OCI-LY7 (cell line): ENCODE results near the gene WIPF3. TPM values are rescaled to one million over a fixed set of nuclear protein-coding genes. Genes with fewer than 3 reads are reported as not detected.

Source experiments
- BruUV-seq: library from RNA; stranded (reverse); fragments of 400-500 nt; replicated peaks from 2 replicates; lab custom pipeline; 2021; lab: Mats Ljungman, UMichigan
- CTCF ChIA-PET: fragments of 300-600 bp; sonication (Branson Sonifier 250); formaldehyde crosslinking; loops from one replicate; lab custom pipeline; 2022; ENCODE audit warnings: antibody characterized with exemption; ENCODE audit not compliant: unreplicated experiment; lab: Charles Lee
- POLR2A ChIA-PET: fragments of 300-600 bp; sonication (Branson Sonifier 250); formaldehyde crosslinking; loops from one replicate; lab custom pipeline; 2022; ENCODE audit warnings: antibody characterized with exemption; lab: Charles Lee
- DNase-seq: peaks from one replicate; pipeline ENCODE4 v3.0.0-alpha.2; 2015; ENCODE audit warnings: low spot score
- H2AFZ ChIP-seq: fragments of 200-600 bp; sonication (generic), shearing (Covaris generic); 2 replicates; pipeline ENCODE4 v1.6.1; 2014; ENCODE audit warnings: mild to moderate bottlenecking, antibody characterized with exemption, low read length, moderate library complexity
- H3K27ac ChIP-seq: fragments of 200-600 bp; sonication (generic); 2 replicates; pipeline ENCODE4 v1.5.1; 2014; ENCODE audit warnings: mixed run types, low read depth, mild to moderate bottlenecking, moderate library complexity, low read length, inconsistent platforms; ENCODE audit not compliant: poor library complexity, severe bottlenecking
- H3K36me3 ChIP-seq: fragments of 200-600 bp; sonication (generic); 2 replicates; pipeline ENCODE4 v1.6.1; 2014; ENCODE audit warnings: mild to moderate bottlenecking, antibody characterized with exemption, low read length, moderate library complexity, mixed read lengths; ENCODE audit not compliant: insufficient read depth
- H3K4me1 ChIP-seq: fragments of 200-600 bp; sonication (generic); 2 replicates; pipeline ENCODE4 v1.5.1; 2014; ENCODE audit warnings: mild to moderate bottlenecking, low read length; ENCODE audit not compliant: insufficient read depth, poor library complexity, severe bottlenecking
- H3K4me2 ChIP-seq: fragments of 200-600 bp; sonication (generic); 2 replicates; pipeline ENCODE4 v1.6.1; 2014; ENCODE audit warnings: mild to moderate bottlenecking, low read length
- H3K4me3 ChIP-seq: fragments of 200-600 bp; sonication (generic); 2 replicates; pipeline ENCODE4 v1.5.1; 2014; ENCODE audit warnings: mild to moderate bottlenecking, low read depth, low read length; ENCODE audit not compliant: poor library complexity, severe bottlenecking
- H3K79me2 ChIP-seq: fragments of 200-600 bp; sonication (generic); 2 replicates; pipeline ENCODE4 v1.6.1; 2016; ENCODE audit warnings: low read depth, mild to moderate bottlenecking, low read length, moderate library complexity, mixed read lengths; ENCODE audit not compliant: insufficient read depth
- H3K9me2 ChIP-seq: fragments of 200-600 bp; sonication (generic); 2 replicates; pipeline ENCODE4 v1.6.1; 2016; ENCODE audit warnings: mild to moderate bottlenecking, low read length, mixed read lengths; ENCODE audit not compliant: insufficient read depth
- H3K9me3 ChIP-seq: fragments of 200-600 bp; sonication (generic); 2 replicates; pipeline ENCODE4 v1.6.1; 2014; ENCODE audit warnings: mild to moderate bottlenecking, mixed run types, low read length, mixed read lengths
- H4K20me1 ChIP-seq: fragments of 200-600 bp; sonication (generic); 2 replicates; pipeline ENCODE4 v1.6.1; 2014; ENCODE audit warnings: mild to moderate bottlenecking, antibody characterized with exemption, low read length, moderate library complexity, mixed read lengths; ENCODE audit not compliant: insufficient read depth
- EZH2phosphoT487 ChIP-seq: fragments of 200-600 bp; sonication (generic); IDR thresholded peaks from 2 replicates; pipeline ENCODE4 v1.6.1; 2018; ENCODE audit warnings: low read depth, borderline replicate concordance, mild to moderate bottlenecking, mixed run types, antibody characterized with exemption, low read length, moderate library complexity, mixed read lengths
- intact Hi-C: fragments of 100-400 bp; cut with micrococcal nuclease; formaldehyde crosslinking; loops from one replicate; pipeline ENCODE4 v1.10.0; 2022; ENCODE audit not compliant: unreplicated experiment
- total RNA-seq, 2 experiments: library from RNA; depleted of rRNA in 1 of 2; stranded (reverse); fragments of >200 nt in 1 of 2; shearing (Covaris generic) in 1 of 2; gene quantifications; 2 replicates each; pipeline ENCODE4 v1.2.3, GENCODE V29; 2014 to 2022
- TF ChIP-seq, protein P1 (sequence below): fragments of 200-600 bp; sonication (generic); conservative IDR thresholded peaks from 2 replicates; pipeline ENCODE4 v1.5.1; 2014; ENCODE audit warnings: mild to moderate bottlenecking, antibody characterized with exemption, low read length, moderate library complexity, mixed read lengths

WIPF3 gene
- total RNA-seq, 2 experiments from 2014 or later: not detected

DNA sequence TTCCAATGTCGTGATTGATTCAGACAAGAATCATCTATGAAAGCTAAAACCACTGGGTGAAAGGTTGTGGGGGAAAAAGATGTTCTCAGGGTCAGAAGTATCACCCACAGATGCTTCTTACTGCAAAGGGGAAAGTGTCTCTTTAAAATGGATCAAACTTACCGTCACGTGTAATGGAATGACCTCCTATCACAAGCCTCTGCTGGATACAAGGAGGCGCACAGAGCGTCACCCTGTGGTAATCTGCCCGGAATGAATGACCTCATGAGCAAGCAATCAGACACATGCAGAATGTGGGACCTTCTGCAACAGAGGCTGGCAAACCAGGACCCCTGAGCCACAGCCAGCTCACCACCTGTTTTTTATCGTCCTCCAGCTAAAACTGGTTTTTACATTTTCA lies 33.0 kb downstream of the WIPF3 start:
- Histone ChIP-seq H3K9me2 (no peaks in the 10 kb centered on the region), H3K4me1 (no peaks in the 10 kb centered on the region), H2AFZ (no peak overlapping the region), H3K27ac (no peak overlapping the region), H4K20me1 (no peaks in the 10 kb centered on the region), H3K36me3 (no peaks in the 10 kb centered on the region), H3K4me3 (no peak overlapping the region), H3K9me3 (no peaks in the 10 kb centered on the region), H3K4me2 (no peak overlapping the region), H3K79me2 (no peaks in the 10 kb centered on the region)
- intact Hi-C loops: no loop called here
- no peak for TF ChIP-seq EZH2phosphoT487
- TF ChIP-seq, protein P1, sequence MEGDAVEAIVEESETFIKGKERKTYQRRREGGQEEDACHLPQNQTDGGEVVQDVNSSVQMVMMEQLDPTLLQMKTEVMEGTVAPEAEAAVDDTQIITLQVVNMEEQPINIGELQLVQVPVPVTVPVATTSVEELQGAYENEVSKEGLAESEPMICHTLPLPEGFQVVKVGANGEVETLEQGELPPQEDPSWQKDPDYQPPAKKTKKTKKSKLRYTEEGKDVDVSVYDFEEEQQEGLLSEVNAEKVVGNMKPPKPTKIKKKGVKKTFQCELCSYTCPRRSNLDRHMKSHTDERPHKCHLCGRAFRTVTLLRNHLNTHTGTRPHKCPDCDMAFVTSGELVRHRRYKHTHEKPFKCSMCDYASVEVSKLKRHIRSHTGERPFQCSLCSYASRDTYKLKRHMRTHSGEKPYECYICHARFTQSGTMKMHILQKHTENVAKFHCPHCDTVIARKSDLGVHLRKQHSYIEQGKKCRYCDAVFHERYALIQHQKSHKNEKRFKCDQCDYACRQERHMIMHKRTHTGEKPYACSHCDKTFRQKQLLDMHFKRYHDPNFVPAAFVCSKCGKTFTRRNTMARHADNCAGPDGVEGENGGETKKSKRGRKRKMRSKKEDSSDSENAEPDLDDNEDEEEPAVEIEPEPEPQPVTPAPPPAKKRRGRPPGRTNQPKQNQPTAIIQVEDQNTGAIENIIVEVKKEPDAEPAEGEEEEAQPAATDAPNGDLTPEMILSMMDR: no peak
- BruUV-seq: no TSS peak
- no peak for DNase-seq
- CTCF ChIA-PET: no interaction called here
- POLR2A ChIA-PET: no interaction called here

- H3K36me3 ChIP-seq: no peaks in the 10 kb centered on the region
- TF ChIP-seq EZH2phosphoT487: no peak
- TF ChIP-seq, protein P1: no peak
- no peak overlapping the region for H2AFZ ChIP-seq
- H3K4me1 ChIP-seq: no peaks in the 10 kb centered on the region
- H4K20me1 ChIP-seq: no peaks in the 10 kb centered on the region
- no peak overlapping the region for H3K27ac ChIP-seq
- ChIA-PET POLR2A (no interaction called here), CTCF (no interaction called here)
- H3K9me2 ChIP-seq: no peaks in the 10 kb centered on the region
- H3K4me2 ChIP-seq: no peak overlapping the region
- no peak overlapping the region for H3K4me3 ChIP-seq
- H3K79me2 ChIP-seq: no peaks in the 10 kb centered on the region
- no peak for DNase-seq
- BruUV-seq: no TSS peak
- no peaks in the 10 kb centered on the region for H3K9me3 ChIP-seq
- intact Hi-C loops: no loop called here
Measured at GRCh38 chr7:29839921-29840320, 33.6 kb downstream of the WIPF3 start.

GRCh38 chr7:29840701-29841100 lies 34.4 kb downstream of the WIPF3 start:
- H3K36me3 ChIP-seq: no peaks in the 10 kb centered on the region
- no peak for DNase-seq
- H3K4me1 ChIP-seq: no peaks in the 10 kb centered on the region
- POLR2A ChIA-PET: no interaction called here
- no peaks in the 10 kb centered on the region for H4K20me1 ChIP-seq
- TF ChIP-seq, protein P1: no peak
- TF ChIP-seq EZH2phosphoT487: no peak
- H3K9me3 ChIP-seq: no peaks in the 10 kb centered on the region
- no peak overlapping the region for H3K4me2 ChIP-seq
- CTCF ChIA-PET: no interaction called here
- BruUV-seq: no TSS peak
- H3K79me2 ChIP-seq: no peaks in the 10 kb centered on the region
- no peak overlapping the region for H3K27ac ChIP-seq
- H3K9me2 ChIP-seq: no peaks in the 10 kb centered on the region
- H3K4me3 ChIP-seq: no peak overlapping the region
- intact Hi-C loops: no loop called here
- H2AFZ ChIP-seq: no peak overlapping the region
